NT2/D1 (cell line): ENCODE data around the gene HSPA8.

Experiments
- SUZ12 ChIP-seq: IDR thresholded peaks from 2 replicates; pipeline ENCODE4 v1.6.1; 2011; ENCODE audit not compliant: insufficient read length, insufficient read depth; ENCODE audit errors: extremely low read depth
- YY1 ChIP-seq: IDR thresholded peaks from 2 replicates; pipeline ENCODE4 v1.6.1; 2011; ENCODE audit not compliant: insufficient read length, insufficient read depth
- ZNF274 ChIP-seq: IDR thresholded peaks from 2 replicates; pipeline ENCODE4 v1.6.1; 2011; ENCODE audit warnings: mild to moderate bottlenecking, low read depth, low read length

DNA sequence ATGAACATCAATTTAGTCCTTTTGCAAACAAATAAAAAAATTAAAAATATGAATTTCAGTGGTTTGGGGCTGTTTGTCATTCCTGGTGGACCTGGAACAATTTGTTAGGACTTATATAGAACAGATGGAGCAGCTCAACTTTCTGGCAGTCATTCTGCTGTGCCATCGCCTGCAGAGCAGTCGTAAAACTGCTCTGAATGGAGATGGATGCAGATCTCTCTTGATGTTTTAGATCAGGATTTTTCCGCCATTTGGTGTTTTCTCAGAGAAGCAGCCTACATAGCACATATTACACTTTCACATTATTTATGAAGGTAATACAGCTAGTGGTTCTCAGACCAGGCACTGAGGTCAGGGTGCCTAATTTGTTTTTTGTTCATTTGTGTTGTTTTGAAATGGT lies 31.8 kb upstream of the HSPA8 start:
- TF ChIP-seq YY1: no peak
- no peak for TF ChIP-seq ZNF274
- no peak for TF ChIP-seq SUZ12
